Mucosa of rectum (tissue), 2 donors: ENCODE data around the gene TCF20.

Experiments used
- H3K27ac ChIP-seq, 2 donors: one replicate each; pipeline ENCODE4 v1.7.0; 2013; ENCODE audit warnings: inconsistent platforms in 2 of 2, low read depth in 2 of 2, low read length in 2 of 2
- H3K27me3 ChIP-seq, 2 donors: one replicate each; pipeline ENCODE4 v1.7.0; 2013; ENCODE audit warnings: low read length in 2 of 2; ENCODE audit not compliant: control insufficient read depth in 2 of 2, insufficient read depth in 2 of 2
- H3K36me3 ChIP-seq, 2 donors: one replicate each; pipeline ENCODE4 v1.7.0; 2013; ENCODE audit warnings: low read length in 2 of 2; ENCODE audit not compliant: control insufficient read depth in 2 of 2, insufficient read depth in 2 of 2
- H3K4me1 ChIP-seq, 2 donors: one replicate each; pipeline ENCODE4 v1.7.0; 2013; ENCODE audit warnings: low read length in 2 of 2, mild to moderate bottlenecking in 1 of 2; ENCODE audit not compliant: control insufficient read depth in 2 of 2, insufficient read depth in 2 of 2
- H3K4me3 ChIP-seq, 2 donors: one replicate each; pipeline ENCODE4 v1.7.0; 2013; ENCODE audit warnings: low read length in 2 of 2
- H3K9ac ChIP-seq, 2 donors: one replicate each; pipeline ENCODE4 v1.7.0; 2013; ENCODE audit warnings: low read length in 2 of 2, low read depth in 1 of 2, mild to moderate bottlenecking in 1 of 2
- H3K9me3 ChIP-seq, 2 donors: one replicate each; pipeline ENCODE4 v1.7.0; 2013; ENCODE audit warnings: low read length in 2 of 2; ENCODE audit not compliant: control insufficient read depth in 2 of 2
- donor health status: healthy.
- donor health status: Normal muscosa, but diverticular disease.

The TCF20 gene

DNA sequence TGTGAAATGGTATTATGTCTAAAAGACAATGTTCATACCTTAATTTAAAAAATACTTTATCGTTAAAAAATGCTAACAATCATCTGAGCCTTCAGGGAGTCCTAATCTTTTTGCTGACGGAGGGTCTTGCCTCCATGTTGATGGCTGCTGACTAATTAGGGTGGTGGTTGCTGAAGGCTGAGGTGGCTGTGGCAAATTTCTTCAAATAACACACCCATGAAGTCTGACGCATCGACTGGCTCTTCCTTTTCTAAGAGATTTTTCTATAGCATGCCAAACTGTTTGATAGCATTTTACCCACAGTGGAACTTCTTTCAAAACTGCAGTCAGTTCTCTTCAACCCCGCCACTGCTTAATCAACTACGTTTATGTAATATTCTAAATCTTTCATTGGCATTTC, 33.6 kb downstream of the TCF20 start:
- no peaks in the 10 kb centered on the region for H3K9me3 ChIP-seq
- H3K36me3 ChIP-seq = no peaks in the 10 kb centered on the region
- no peak overlapping the region for H3K27ac ChIP-seq
- H3K9ac ChIP-seq = no peak overlapping the region
- no peak overlapping the region for H3K4me3 ChIP-seq
- H3K4me1 ChIP-seq = no peaks in the 10 kb centered on the region
- no peaks in the 10 kb centered on the region for H3K27me3 ChIP-seq

DNA sequence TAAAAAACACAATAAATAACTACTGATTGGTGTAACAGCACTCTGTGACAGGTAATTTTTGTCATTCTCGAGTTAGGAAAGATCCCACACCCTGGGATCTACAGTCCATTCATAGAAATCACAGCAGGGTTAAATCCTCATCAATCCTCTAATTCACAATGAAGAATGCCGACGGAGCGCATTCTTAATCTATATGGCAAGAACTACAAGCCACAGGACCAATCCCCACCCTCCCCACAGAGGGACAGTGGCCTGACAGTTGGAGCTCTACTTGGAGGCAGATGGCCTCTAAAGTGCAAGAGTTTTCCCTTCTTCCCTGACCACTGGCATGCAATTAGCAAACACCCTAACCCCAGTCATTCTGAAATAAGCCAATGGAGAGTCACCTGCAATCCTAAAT, 34.2 kb downstream of the TCF20 start:
- no peaks in the 10 kb centered on the region for H3K4me1 ChIP-seq
- H3K9me3 ChIP-seq = no peaks in the 10 kb centered on the region
- no peak overlapping the region for H3K9ac ChIP-seq
- no peaks in the 10 kb centered on the region for H3K27me3 ChIP-seq
- H3K27ac ChIP-seq = no peak overlapping the region
- H3K36me3 ChIP-seq = no peaks in the 10 kb centered on the region
- no peak overlapping the region for H3K4me3 ChIP-seq

GRCh38 chr22:42233879-42234278, 36.6 kb downstream of the TCF20 start:
- no peaks in the 10 kb centered on the region for H3K27me3 ChIP-seq
- H3K4me3 ChIP-seq = no peak overlapping the region
- H3K27ac ChIP-seq = no peak overlapping the region
- H3K36me3 ChIP-seq = no peaks in the 10 kb centered on the region
- H3K9me3 ChIP-seq = no peaks in the 10 kb centered on the region
- peaks cover 6% of the 10 kb centered on the region in 2 donors for H3K4me1 ChIP-seq
- H3K9ac ChIP-seq = no peak overlapping the region

DNA sequence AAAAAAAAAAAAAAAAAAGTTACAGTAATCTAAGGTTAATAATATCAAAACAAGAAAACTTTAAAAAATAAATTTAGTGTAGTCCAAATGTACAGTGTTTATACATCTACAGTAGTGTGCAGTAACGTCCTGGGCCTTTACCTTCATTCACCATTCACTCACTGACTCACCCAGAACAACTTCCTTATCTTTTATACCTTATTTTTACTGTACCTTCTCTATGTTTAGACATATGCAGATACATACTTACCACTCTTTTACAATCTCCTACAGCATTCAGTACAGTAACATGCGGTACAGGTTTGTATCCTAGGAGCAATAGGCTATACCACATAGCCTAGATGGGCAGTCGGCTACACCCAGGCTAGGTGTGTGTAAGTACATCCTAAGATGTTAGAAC, 38.5 kb downstream of the TCF20 start:
- H3K36me3 ChIP-seq = no peaks in the 10 kb centered on the region
- peaks cover 6% of the 10 kb centered on the region in 2 donors for H3K4me1 ChIP-seq
- H3K9me3 ChIP-seq = no peaks in the 10 kb centered on the region
- no peak overlapping the region for H3K9ac ChIP-seq
- no peak overlapping the region for H3K27ac ChIP-seq
- H3K27me3 ChIP-seq = no peaks in the 10 kb centered on the region
- no peak overlapping the region for H3K4me3 ChIP-seq

- H3K4me1 ChIP-seq = peaks cover 6% of the 10 kb centered on the region in 2 donors
- H3K4me3 ChIP-seq = no peak overlapping the region
- no peaks in the 10 kb centered on the region for H3K9me3 ChIP-seq
- H3K27ac ChIP-seq = no peak overlapping the region
- no peaks in the 10 kb centered on the region for H3K36me3 ChIP-seq
- H3K27me3 ChIP-seq = no peaks in the 10 kb centered on the region
- H3K9ac ChIP-seq = no peak overlapping the region
Measured at GRCh38 chr22:42229455-42230149, 40.9 kb downstream of the TCF20 start.

GRCh38 chr22:42228483-42228882, 42.0 kb downstream of the TCF20 start:
- Histone ChIP-seq H3K27ac (no peak overlapping the region), H3K4me1 (peaks cover 6% of the 10 kb centered on the region in 2 donors), H3K9me3 (no peaks in the 10 kb centered on the region), H3K4me3 (no peak overlapping the region), H3K36me3 (no peaks in the 10 kb centered on the region), H3K27me3 (no peaks in the 10 kb centered on the region), H3K9ac (no peak overlapping the region)

- no peaks in the 10 kb centered on the region for H3K27me3 ChIP-seq
- H3K4me3 ChIP-seq = no peak overlapping the region
- no peak overlapping the region for H3K27ac ChIP-seq
- H3K9me3 ChIP-seq = no peaks in the 10 kb centered on the region
- peaks cover 6% of the 10 kb centered on the region in 2 donors for H3K4me1 ChIP-seq
- no peaks in the 10 kb centered on the region for H3K36me3 ChIP-seq
- H3K9ac ChIP-seq = no peak overlapping the region
Measured at GRCh38 chr22:42227435-42227834, 43.0 kb downstream of the TCF20 start.

- no peak overlapping the region for H3K27ac ChIP-seq
- peaks cover 6% of the 10 kb centered on the region in 2 donors for H3K4me1 ChIP-seq
- H3K9me3 ChIP-seq = no peaks in the 10 kb centered on the region
- H3K9ac ChIP-seq = no peak overlapping the region
- no peaks in the 10 kb centered on the region for H3K36me3 ChIP-seq
- H3K27me3 ChIP-seq = no peaks in the 10 kb centered on the region
- H3K4me3 ChIP-seq = no peak overlapping the region
Measured at GRCh38 chr22:42225841-42226240, 44.6 kb downstream of the TCF20 start.

DNA sequence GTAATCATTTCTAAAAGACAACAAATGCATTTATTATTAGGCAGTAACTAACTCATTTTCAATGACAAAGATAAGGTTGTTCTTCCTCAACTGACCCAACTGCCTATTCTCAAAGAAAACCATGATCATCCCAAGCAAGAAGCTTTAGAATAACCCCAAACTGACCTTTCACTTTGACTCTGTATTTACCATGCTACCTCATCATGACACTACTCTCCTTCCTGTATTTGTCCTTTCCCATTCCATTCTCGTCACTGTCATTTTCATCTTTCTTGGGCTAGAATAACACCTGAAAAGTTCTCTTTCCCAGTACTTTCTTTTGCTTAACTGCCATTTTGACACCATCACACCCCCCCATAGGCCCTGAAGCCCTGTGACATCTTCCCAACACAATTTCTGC, 48.3 kb downstream of the TCF20 start:
- no peak overlapping the region for H3K27ac ChIP-seq
- no peaks in the 10 kb centered on the region for H3K36me3 ChIP-seq
- peaks cover 0 to 3% of the 10 kb centered on the region in 2 donors for H3K4me1 ChIP-seq
- H3K9me3 ChIP-seq = no peaks in the 10 kb centered on the region
- H3K4me3 ChIP-seq = no peak overlapping the region
- no peak overlapping the region for H3K9ac ChIP-seq
- no peaks in the 10 kb centered on the region for H3K27me3 ChIP-seq
